K562 (cell line): ENCODE measurements around the gene KAZN. TPM values are rescaled to one million over a fixed set of nuclear protein-coding genes. Genes with fewer than 3 reads are reported as not detected.

Experiments
- CC2D1A ChIP-seq: fragments of 450-650 bp; IDR thresholded peaks from 2 replicates; pipeline ENCODE4 v1.6.1; 2017; ENCODE audit warnings: mild to moderate bottlenecking
- CTCF ChIP-seq, 3 experiments: IDR thresholded peaks in 2 of 3; conservative IDR thresholded peaks in 1 of 3; 2 replicates each; pipeline ENCODE4 v1.5.1; 2011 to 2012; ENCODE audit warnings: low read length in 3 of 3, mild to moderate bottlenecking in 3 of 3, control low read depth in 2 of 3, improper control_type of control experiment in 1 of 3, inconsistent platforms in 1 of 3, low read depth in 1 of 3, mixed read lengths in 1 of 3, moderate library complexity in 1 of 3; ENCODE audit not compliant: insufficient read depth in 2 of 3
- FOXA3 ChIP-seq, 2 experiments: fragments of 450-650 bp in 1 of 2; sonication (generic) in 1 of 2; formaldehyde crosslinking; IDR thresholded peaks in 1 of 2; conservative IDR thresholded peaks in 1 of 2; 2 replicates each; pipeline versions ENCODE4 v1.4.0 to v1.8.0; 2020 to 2022; ENCODE audit warnings: mild to moderate bottlenecking in 2 of 2, missing genetic modification reagents in 1 of 2
- HIVEP1 ChIP-seq: fragments of 250-450 bp; sonication (Bioruptor Pico); IDR thresholded peaks from 2 replicates; pipeline ENCODE4 v1.4.0; 2020; ENCODE audit warnings: mild to moderate bottlenecking
- IFI16 ChIP-seq: fragments of 250-450 bp; sonication (Bioruptor Pico); IDR thresholded peaks from 2 replicates; pipeline ENCODE4 v2.1.2; 2022; ENCODE audit warnings: mild to moderate bottlenecking, inconsistent platforms
- TRIM25 ChIP-seq: fragments of 450-650 bp; IDR thresholded peaks from 2 replicates; pipeline ENCODE4 v1.7.0; 2016; ENCODE audit warnings: borderline replicate concordance
- polyA plus RNA-seq, 8 experiments: library from polyadenylated mRNA; depleted of rRNA in 4 of 8; stranded (reverse) in 5 of 8; unstranded in 3 of 8; fragments of >200 nt; fragmentation: Nextera tagmentation in 2 of 8; fragmentation: Illumina TruSeq in 1 of 8; extraction: Ambion mirVana in 2 of 8; extraction: Trizol in 1 of 8; gene quantifications; 2 replicates each; pipeline versions ENCODE4 v1.2.1 to v1.2.3, GENCODE V29; 2011 to 2014; ENCODE audit warnings: inconsistent platforms in 1 of 8, missing spikeins in 1 of 8
- total RNA-seq, 7 experiments: library from RNA; depleted of rRNA in 6 of 7; stranded (reverse); fragments of >200 nt in 6 of 7; fragmentation: Illumina TruSeq in 2 of 7; extraction: Trizol in 2 of 7; gene quantifications; 2 replicates each; pipeline versions ENCODE4 v1.2.1 to v1.2.3, GENCODE V29; 2011 to 2021; ENCODE audit warnings: low replicate concordance in 1 of 7
- TF ChIP-seq, protein P1 (sequence below): fragments of 450-650 bp; IDR thresholded peaks from 2 replicates; pipeline ENCODE4 v1.6.1; 2016; ENCODE audit warnings: mild to moderate bottlenecking, moderate library complexity

The KAZN gene
- total and polyA plus RNA-seq, 9 of the 15 experiments (the other 6 are each of a cell fraction or from before 2014, with no cell fraction given): 2.1 to 21.6 (median 5.4) TPM

GRCh38 chr1:14682941-14683621 is 84.6 kb downstream of the KAZN start (continued):
- TF ChIP-seq, protein P1, sequence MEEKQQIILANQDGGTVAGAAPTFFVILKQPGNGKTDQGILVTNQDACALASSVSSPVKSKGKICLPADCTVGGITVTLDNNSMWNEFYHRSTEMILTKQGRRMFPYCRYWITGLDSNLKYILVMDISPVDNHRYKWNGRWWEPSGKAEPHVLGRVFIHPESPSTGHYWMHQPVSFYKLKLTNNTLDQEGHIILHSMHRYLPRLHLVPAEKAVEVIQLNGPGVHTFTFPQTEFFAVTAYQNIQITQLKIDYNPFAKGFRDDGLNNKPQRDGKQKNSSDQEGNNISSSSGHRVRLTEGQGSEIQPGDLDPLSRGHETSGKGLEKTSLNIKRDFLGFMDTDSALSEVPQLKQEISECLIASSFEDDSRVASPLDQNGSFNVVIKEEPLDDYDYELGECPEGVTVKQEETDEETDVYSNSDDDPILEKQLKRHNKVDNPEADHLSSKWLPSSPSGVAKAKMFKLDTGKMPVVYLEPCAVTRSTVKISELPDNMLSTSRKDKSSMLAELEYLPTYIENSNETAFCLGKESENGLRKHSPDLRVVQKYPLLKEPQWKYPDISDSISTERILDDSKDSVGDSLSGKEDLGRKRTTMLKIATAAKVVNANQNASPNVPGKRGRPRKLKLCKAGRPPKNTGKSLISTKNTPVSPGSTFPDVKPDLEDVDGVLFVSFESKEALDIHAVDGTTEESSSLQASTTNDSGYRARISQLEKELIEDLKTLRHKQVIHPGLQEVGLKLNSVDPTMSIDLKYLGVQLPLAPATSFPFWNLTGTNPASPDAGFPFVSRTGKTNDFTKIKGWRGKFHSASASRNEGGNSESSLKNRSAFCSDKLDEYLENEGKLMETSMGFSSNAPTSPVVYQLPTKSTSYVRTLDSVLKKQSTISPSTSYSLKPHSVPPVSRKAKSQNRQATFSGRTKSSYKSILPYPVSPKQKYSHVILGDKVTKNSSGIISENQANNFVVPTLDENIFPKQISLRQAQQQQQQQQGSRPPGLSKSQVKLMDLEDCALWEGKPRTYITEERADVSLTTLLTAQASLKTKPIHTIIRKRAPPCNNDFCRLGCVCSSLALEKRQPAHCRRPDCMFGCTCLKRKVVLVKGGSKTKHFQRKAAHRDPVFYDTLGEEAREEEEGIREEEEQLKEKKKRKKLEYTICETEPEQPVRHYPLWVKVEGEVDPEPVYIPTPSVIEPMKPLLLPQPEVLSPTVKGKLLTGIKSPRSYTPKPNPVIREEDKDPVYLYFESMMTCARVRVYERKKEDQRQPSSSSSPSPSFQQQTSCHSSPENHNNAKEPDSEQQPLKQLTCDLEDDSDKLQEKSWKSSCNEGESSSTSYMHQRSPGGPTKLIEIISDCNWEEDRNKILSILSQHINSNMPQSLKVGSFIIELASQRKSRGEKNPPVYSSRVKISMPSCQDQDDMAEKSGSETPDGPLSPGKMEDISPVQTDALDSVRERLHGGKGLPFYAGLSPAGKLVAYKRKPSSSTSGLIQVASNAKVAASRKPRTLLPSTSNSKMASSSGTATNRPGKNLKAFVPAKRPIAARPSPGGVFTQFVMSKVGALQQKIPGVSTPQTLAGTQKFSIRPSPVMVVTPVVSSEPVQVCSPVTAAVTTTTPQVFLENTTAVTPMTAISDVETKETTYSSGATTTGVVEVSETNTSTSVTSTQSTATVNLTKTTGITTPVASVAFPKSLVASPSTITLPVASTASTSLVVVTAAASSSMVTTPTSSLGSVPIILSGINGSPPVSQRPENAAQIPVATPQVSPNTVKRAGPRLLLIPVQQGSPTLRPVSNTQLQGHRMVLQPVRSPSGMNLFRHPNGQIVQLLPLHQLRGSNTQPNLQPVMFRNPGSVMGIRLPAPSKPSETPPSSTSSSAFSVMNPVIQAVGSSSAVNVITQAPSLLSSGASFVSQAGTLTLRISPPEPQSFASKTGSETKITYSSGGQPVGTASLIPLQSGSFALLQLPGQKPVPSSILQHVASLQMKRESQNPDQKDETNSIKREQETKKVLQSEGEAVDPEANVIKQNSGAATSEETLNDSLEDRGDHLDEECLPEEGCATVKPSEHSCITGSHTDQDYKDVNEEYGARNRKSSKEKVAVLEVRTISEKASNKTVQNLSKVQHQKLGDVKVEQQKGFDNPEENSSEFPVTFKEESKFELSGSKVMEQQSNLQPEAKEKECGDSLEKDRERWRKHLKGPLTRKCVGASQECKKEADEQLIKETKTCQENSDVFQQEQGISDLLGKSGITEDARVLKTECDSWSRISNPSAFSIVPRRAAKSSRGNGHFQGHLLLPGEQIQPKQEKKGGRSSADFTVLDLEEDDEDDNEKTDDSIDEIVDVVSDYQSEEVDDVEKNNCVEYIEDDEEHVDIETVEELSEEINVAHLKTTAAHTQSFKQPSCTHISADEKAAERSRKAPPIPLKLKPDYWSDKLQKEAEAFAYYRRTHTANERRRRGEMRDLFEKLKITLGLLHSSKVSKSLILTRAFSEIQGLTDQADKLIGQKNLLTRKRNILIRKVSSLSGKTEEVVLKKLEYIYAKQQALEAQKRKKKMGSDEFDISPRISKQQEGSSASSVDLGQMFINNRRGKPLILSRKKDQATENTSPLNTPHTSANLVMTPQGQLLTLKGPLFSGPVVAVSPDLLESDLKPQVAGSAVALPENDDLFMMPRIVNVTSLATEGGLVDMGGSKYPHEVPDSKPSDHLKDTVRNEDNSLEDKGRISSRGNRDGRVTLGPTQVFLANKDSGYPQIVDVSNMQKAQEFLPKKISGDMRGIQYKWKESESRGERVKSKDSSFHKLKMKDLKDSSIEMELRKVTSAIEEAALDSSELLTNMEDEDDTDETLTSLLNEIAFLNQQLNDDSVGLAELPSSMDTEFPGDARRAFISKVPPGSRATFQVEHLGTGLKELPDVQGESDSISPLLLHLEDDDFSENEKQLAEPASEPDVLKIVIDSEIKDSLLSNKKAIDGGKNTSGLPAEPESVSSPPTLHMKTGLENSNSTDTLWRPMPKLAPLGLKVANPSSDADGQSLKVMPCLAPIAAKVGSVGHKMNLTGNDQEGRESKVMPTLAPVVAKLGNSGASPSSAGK: no peak
- TF ChIP-seq CTCF (IDR thresholded peaks at IDR 0.05 in 2 of 3, conservative IDR thresholded peaks at IDR 0.05 in 1 of 3; ENCODE audit: insufficient read depth in 2 of 3, low read depth in 1 of 3, low read length in 3 of 3) (no peak), CC2D1A (no peak), HIVEP1 (CRISPR knock-in tag) (no peak), TRIM25 (no peak), FOXA3 (CRISPR knock-in tag; conservative IDR thresholded peaks at IDR 0.05 in 1 of 2, IDR thresholded peaks at IDR 0.05 in 1 of 2) (no peak), IFI16 (CRISPR knock-in tag) (no peak)
